IPS DF 6.9 (cell line): ENCODE measurements around the gene OLIG1.

Source experiments
- DNase-seq: peaks from one replicate; pipeline ENCODE4 v3.0.0-alpha.2; 2013; ENCODE audit warnings: low read depth, low spot score
- H3K27ac ChIP-seq: one replicate; pipeline ENCODE4 v1.5.1; 2013; ENCODE audit warnings: low read length, control low read depth
- H3K27me3 ChIP-seq: 2 replicates; pipeline ENCODE4 v1.6.1; 2013; ENCODE audit warnings: mild to moderate bottlenecking, low read length; ENCODE audit not compliant: control insufficient read depth, insufficient read depth
- H3K36me3 ChIP-seq: 2 replicates; pipeline ENCODE4 v1.6.1; 2013; ENCODE audit warnings: low read length; ENCODE audit not compliant: control insufficient read depth, insufficient read depth
- H3K4me1 ChIP-seq: 2 replicates; pipeline ENCODE4 v1.6.1; 2013; ENCODE audit warnings: low read length; ENCODE audit not compliant: control insufficient read depth, insufficient read depth
- H3K4me3 ChIP-seq: 2 replicates; pipeline ENCODE4 v1.5.1; 2013; ENCODE audit warnings: mild to moderate bottlenecking, low read length
- H3K9me3 ChIP-seq: 2 replicates; pipeline ENCODE4 v1.6.1; 2013; ENCODE audit warnings: low read length, inconsistent platforms; ENCODE audit not compliant: control insufficient read depth, insufficient read depth
- WGBS: extraction: QIAGEN DNeasy Blood & Tissue Kit; methylation state at CpG from one replicate; pipeline ENCODE4 v1.1.7; 2013; ENCODE audit warnings: mixed read lengths, missing lambda C conversion rate; ENCODE audit not compliant: insufficient read length, insufficient coverage; 5-methylcytosine and 5-hydroxymethylcytosine counted together

Gene OLIG1

DNA sequence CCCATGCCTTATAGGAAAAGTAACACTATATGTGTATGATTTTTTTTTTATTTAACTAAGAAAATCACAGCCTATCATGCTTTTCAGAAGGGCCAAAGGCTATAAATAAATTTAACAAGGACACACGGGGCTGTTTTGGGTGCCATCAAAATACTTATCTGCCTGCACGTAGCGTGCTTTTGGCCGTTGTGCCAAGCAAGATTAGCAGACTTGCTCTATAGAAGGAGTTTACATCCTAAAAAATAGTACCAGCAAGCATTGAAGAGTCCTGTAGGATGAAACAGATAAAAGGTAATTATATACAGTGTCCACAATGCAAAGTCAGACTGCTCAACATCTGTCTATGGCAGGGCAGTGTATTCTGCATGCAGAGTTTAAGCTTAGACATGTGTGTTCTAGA lies 3.7 kb downstream of the OLIG1 start:
- WGBS = no CpG with 5 or more reads among the region's 4 CpGs
- Histone ChIP-seq H3K27me3 (peaks cover 58% of the 10 kb centered on the region), H3K4me1 (peaks cover 11% of the 10 kb centered on the region)

DNA sequence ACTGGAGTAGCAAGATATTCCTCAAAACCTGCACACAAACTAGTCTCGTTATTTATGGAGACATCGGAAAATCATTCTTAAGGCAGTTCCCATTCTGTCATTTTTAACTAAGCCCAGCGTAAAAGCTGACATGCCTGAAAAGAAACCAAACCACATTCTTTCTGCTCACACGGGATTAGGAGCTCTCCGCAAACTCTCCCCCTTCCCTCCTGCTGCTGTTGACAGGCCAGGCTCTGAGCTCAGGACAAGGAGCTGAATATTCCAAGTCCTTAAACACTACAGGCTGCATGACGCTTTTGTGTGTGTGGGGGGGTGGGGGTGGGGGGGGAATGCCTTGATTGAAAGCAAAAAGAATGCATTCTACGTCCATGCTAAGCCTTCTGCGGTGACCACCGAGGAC lies 5.2 kb downstream of the OLIG1 start:
- H3K27me3 ChIP-seq = peaks cover 49% of the 10 kb centered on the region
- H3K27ac ChIP-seq = no peak overlapping the region
- no peak overlapping the region for H3K4me3 ChIP-seq
- peaks cover 11% of the 10 kb centered on the region for H3K4me1 ChIP-seq
- no peaks in the 10 kb centered on the region; the same call in 1 of the 2 replicates for H3K36me3 ChIP-seq
- no CpG with 5 or more reads among the region's 9 CpGs for WGBS
- no peak for DNase-seq
- H3K9me3 ChIP-seq = no peaks in the 10 kb centered on the region

More for the DNA sequence above, 3.7 kb downstream of the OLIG1 start:
- H3K27ac ChIP-seq = no peak overlapping the region
- DNase-seq = no peak
- H3K9me3 ChIP-seq = no peaks in the 10 kb centered on the region
- H3K4me3 ChIP-seq = no peak overlapping the region
- H3K36me3 ChIP-seq = no peaks in the 10 kb centered on the region; the same call in 1 of the 2 replicates

- no peaks in the 10 kb centered on the region for H3K9me3 ChIP-seq
- no peak overlapping the region for H3K27ac ChIP-seq
- no peak for DNase-seq
- H3K27me3 ChIP-seq = peaks cover 47% of the 10 kb centered on the region
- H3K4me3 ChIP-seq = no peak overlapping the region
- no peaks in the 10 kb centered on the region for H3K36me3 ChIP-seq
- peaks cover 10% of the 10 kb centered on the region for H3K4me1 ChIP-seq
- WGBS = no CpG with 5 or more reads among the region's 11 CpGs
These were observed 5.8 kb downstream of the OLIG1 start for GRCh38 chr21:33075596-33076195.

DNA sequence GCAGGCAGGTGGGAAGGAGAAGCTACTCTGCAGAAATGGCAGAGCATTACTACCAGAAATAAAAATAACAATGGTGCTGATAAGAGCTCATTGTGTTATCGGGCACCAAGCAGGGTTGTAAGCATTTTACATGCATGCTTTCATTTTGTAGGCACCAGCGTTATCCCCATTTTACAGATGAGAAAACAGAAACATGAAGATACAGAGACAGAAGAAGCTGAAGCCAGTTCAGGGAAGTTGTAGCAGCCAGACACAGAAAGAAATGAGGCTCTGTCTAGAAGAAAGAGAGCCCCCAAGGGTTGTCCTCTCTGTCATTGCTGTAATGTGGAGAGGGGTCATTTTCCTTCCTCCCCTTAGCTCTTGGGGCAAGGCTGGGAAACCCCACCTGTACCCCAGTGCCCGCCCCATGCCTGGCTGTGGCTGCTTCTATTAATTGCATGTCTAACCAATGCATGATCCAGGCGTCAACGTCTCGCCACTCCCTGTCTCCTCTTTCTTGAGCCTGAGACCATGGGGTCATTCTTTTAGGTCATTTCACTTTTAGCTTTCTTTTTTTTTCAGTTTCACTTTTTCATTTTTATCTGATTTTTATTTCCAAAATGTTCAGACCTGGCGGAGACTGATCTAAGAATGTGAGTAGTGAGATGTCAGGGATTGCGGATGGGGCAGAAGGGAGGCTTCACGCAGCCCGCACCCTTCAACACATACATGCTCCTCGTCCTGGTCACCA lies 6.8 kb downstream of the OLIG1 start:
- Histone ChIP-seq H3K4me3 (no peak overlapping the region), H3K9me3 (no peaks in the 10 kb centered on the region), H3K27me3 (peaks cover 37% of the 10 kb centered on the region), H3K27ac (no peak overlapping the region), H3K4me1 (peaks cover 8% of the 10 kb centered on the region), H3K36me3 (no peaks in the 10 kb centered on the region)
- no peak for DNase-seq
- WGBS = no CpG with 5 or more reads among the region's 11 CpGs

- Histone ChIP-seq H3K27ac (no peak overlapping the region), H3K4me3 (no peak overlapping the region), H3K27me3 (peaks cover 14% of the 10 kb centered on the region), H3K9me3 (no peaks in the 10 kb centered on the region), H3K4me1 (peaks cover 6% of the 10 kb centered on the region), H3K36me3 (no peaks in the 10 kb centered on the region)
- WGBS = no CpG with 5 or more reads among the region's 10 CpGs
- DNase-seq = no peak
These were observed 9.1 kb downstream of the OLIG1 start for GRCh38 chr21:33078907-33079582.

DNA sequence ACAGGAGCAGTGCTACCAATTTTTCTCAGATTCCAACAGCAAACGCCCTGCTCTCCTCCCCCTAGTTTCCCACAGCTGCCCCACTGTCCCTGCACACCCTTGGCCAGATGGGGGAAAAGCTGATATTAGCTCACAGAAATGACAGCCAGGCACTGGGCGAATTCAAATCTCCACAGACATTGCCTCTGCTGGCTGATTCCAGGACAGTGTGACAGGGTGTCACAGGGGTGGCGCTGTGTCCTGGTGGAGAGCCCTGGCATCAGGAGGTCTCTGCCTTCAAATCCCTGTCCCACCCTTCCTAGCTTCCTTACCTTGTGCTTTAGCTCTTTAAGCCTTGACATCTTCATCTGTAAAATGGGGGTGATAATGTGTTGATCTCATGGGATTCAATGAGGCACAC lies 10.4 kb downstream of the OLIG1 start:
- peaks cover 6% of the 10 kb centered on the region for H3K4me1 ChIP-seq
- H3K27me3 ChIP-seq = peaks cover 4% of the 10 kb centered on the region; the same call in 1 of the 2 replicates
- no peaks in the 10 kb centered on the region for H3K36me3 ChIP-seq
- no peak overlapping the region for H3K27ac ChIP-seq
- H3K4me3 ChIP-seq = no peak overlapping the region
- no peaks in the 10 kb centered on the region for H3K9me3 ChIP-seq
- no peak for DNase-seq
- no CpG with 5 or more reads among the region's 3 CpGs for WGBS

DNA sequence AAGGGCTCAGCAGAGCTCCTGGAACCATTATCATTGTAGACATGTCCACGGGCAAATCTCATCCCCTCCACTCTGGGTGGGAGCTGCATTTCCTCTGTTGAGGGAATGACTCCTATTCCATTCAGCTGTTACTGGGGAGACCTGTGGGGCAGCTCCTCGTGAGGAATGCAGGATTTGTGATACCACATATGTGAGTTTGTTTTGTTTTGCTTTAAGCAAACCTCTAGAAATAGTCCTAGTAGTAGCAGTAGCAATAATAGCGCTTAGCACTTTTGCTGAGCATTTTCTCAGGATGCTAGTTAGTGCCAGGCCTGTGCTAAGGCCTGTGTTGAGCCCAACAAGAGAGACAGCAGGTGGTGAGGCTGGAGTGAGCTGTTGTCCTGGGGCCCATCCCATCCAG lies 10.8 kb downstream of the OLIG1 start:
- no peak overlapping the region for H3K27ac ChIP-seq
- no peak overlapping the region for H3K4me3 ChIP-seq
- peaks cover 4% of the 10 kb centered on the region for H3K4me1 ChIP-seq
- WGBS = no CpG with 5 or more reads among the region's 3 CpGs
- no peak for DNase-seq
- peaks cover 3% of the 10 kb centered on the region; the same call in 1 of the 2 replicates for H3K27me3 ChIP-seq
- no peaks in the 10 kb centered on the region for H3K9me3 ChIP-seq
- H3K36me3 ChIP-seq = no peaks in the 10 kb centered on the region

DNA sequence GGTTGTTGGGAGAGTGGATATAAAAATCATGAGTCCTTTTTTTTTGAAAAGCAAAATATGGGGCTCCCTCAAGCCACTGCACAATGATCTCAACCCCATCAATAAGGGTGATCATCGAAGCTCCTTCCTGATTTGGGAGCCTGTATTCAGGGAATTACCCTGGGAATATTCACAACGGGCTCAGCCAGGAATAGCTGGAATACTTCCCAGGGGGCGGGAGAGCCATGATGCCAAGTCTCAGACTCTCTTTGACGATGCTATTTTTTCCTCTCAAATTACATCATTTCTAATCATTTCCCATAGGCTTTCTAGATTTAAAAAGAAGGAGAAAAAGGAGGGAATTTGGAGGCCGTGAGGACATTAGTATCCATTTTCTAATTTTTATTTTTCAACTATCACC lies 18.4 kb downstream of the OLIG1 start:
- Histone ChIP-seq H3K9me3 (no peaks in the 10 kb centered on the region), H3K4me1 (no peaks in the 10 kb centered on the region), H3K27ac (no peak overlapping the region), H3K27me3 (no peaks in the 10 kb centered on the region), H3K36me3 (no peaks in the 10 kb centered on the region), H3K4me3 (no peak overlapping the region)
- DNase-seq = no peak
- no CpG with 5 or more reads among the region's 5 CpGs for WGBS

- Histone ChIP-seq H3K27me3 (no peaks in the 10 kb centered on the region), H3K9me3 (no peaks in the 10 kb centered on the region), H3K36me3 (no peaks in the 10 kb centered on the region), H3K4me3 (no peak overlapping the region), H3K4me1 (no peaks in the 10 kb centered on the region), H3K27ac (no peak overlapping the region)
- WGBS = no CpG with 5 or more reads among the region's 4 CpGs
- DNase-seq = no peak
These were observed 19.6 kb downstream of the OLIG1 start for GRCh38 chr21:33089395-33090119.

DNA sequence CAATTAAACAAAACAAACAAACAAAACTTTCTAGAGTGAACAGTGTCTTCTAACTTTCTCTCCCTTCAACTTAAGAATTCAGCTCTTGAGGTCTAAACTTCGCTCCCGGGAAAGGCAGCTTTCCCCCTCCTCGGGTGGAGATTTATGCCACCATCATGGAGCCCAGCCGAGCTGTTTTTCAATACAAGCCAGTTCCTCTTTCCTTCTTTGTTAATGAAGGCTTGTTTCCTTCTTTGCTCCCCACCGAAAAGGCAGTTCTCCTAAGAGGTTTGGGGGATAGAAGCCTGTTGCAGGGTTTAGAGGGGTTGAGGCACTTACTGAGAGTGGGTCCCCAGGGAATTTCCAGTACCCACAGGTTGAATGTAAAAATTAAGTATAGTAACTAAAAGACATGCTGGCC lies 26.5 kb downstream of the OLIG1 start:
- WGBS = no CpG with 5 or more reads among the region's 5 CpGs

More for the DNA sequence above, 26.5 kb downstream of the OLIG1 start:
- H3K36me3 ChIP-seq = no peaks in the 10 kb centered on the region
- no peaks in the 10 kb centered on the region for H3K4me1 ChIP-seq
- no peak overlapping the region for H3K4me3 ChIP-seq
- DNase-seq = no peak
- no peaks in the 10 kb centered on the region for H3K27me3 ChIP-seq
- no peak overlapping the region for H3K27ac ChIP-seq
- H3K9me3 ChIP-seq = no peaks in the 10 kb centered on the region
